Raji (cell line): ENCODE measurements around the gene RRM1.

Source experiments
- POLR2A ChIP-seq: IDR thresholded peaks from 2 replicates; pipeline ENCODE4 v1.6.1; 2011; ENCODE audit warnings: low read depth, low read length, control low read depth; ENCODE audit not compliant: insufficient read depth

The RRM1 gene

GRCh38 chr11:4094348-4095291, at the start of gene RRM1:
Gene RRM1, plus strand, starts transcription at chr11:4094799. Its CDS starts 214 bp downstream, at chr11:4095013.
- TF ChIP-seq POLR2A: peak; percentile 82

GRCh38 chr11:4044976-4045646, 49.5 kb upstream of the RRM1 start:
- no peak for TF ChIP-seq POLR2A

GRCh38 chr11:4048340-4048739, 46.3 kb upstream of the RRM1 start:
- no peak for TF ChIP-seq POLR2A

GRCh38 chr11:4049006-4049405, 45.6 kb upstream of the RRM1 start:
- TF ChIP-seq POLR2A: no peak

GRCh38 chr11:4050138-4050537, 44.5 kb upstream of the RRM1 start:
- no peak for TF ChIP-seq POLR2A

GRCh38 chr11:4054643-4055042, 40.0 kb upstream of the RRM1 start:
- TF ChIP-seq POLR2A: no peak

- TF ChIP-seq POLR2A: no peak
Measured at GRCh38 chr11:4059424-4059823, 35.2 kb upstream of the RRM1 start.

GRCh38 chr11:4060182-4060923, 34.2 kb upstream of the RRM1 start:
- TF ChIP-seq POLR2A: no peak

- no peak for TF ChIP-seq POLR2A
Measured at GRCh38 chr11:4061700-4062099, 32.9 kb upstream of the RRM1 start.

- TF ChIP-seq POLR2A: no peak
Measured at GRCh38 chr11:4063348-4063747, 31.3 kb upstream of the RRM1 start.

GRCh38 chr11:4064278-4064955, 30.2 kb upstream of the RRM1 start:
- no peak for TF ChIP-seq POLR2A

- no peak for TF ChIP-seq POLR2A
Measured at GRCh38 chr11:4065086-4065485, 29.5 kb upstream of the RRM1 start.

GRCh38 chr11:4065601-4066377, 28.8 kb upstream of the RRM1 start:
- no peak for TF ChIP-seq POLR2A

- TF ChIP-seq POLR2A: no peak
Measured at GRCh38 chr11:4066910-4067309, 27.7 kb upstream of the RRM1 start.
